Measurements from ENCODE around the gene NCOA7. TPM values are rescaled to one million over a fixed set of nuclear protein-coding genes. Genes with fewer than 3 reads are reported as not detected.

NCOA7 gene
- total and polyA plus RNA-seq, 9 of the 15 experiments (the other 6 are each of a cell fraction or from before 2014, with no cell fraction given), result 5.8 to 14.6 (median 9.3) TPM

DNA sequence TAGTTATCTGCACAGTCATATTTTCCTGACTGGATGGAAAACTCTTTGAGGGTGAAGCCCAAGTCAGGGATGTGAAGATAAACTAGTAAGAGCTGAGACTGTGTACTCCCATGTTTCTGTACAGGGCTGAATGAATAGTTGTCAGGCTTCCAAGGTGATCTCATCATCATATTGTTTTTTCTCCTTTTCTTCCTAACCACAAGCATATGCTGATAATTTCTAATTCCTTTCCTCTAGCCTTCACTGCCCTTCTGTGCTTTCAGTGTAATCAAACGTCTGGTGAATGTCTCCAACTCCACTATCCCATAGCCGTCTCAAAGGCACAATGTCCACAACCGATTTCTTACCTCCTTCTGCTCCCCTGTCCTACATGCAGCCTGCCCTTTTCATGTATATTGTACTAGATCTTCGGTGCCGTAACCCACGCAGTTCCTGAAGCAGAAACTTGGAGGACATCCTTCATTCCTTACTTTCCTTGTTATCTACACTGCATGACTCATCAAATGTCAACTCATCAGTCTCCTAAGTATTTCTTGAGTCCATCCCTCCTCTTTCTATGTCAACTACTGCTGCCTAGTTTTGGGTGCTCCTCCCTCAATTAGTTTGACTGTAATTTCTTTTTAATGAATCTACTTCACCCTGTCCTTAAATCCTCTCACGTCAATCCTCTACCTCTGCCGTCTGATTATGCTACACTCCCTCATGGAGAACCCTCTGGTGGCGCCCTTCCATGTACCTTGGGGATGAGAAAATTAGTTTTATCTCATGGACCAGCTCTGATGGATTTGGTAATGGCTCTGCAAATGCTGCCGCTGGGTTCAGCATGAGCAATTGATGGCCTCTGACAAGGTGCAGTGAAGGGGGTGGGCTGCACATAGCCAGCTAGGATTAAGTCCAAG lies 21.9 kb downstream of the NCOA7 start (continued):
- TF ChIP-seq ATF6 (CRISPR knock-in tag; IDR thresholded peaks at IDR 0.05), result no peak
- TF ChIP-seq RFX1 (IDR thresholded peaks at IDR 0.05), result no peak
- no peak for TF ChIP-seq KLF16 (IDR thresholded peaks at IDR 0.05)
- no peak for TF ChIP-seq PHF20 (IDR thresholded peaks at IDR 0.05; ENCODE audit: partially characterized antibody)
- 0 out of 2 replicates have a peak, but pooled peaks have one; percentile 10 for TF ChIP-seq PHB2 (IDR thresholded peaks at IDR 0.05; ENCODE audit: low read depth)
- TF ChIP-seq, protein P1, sequence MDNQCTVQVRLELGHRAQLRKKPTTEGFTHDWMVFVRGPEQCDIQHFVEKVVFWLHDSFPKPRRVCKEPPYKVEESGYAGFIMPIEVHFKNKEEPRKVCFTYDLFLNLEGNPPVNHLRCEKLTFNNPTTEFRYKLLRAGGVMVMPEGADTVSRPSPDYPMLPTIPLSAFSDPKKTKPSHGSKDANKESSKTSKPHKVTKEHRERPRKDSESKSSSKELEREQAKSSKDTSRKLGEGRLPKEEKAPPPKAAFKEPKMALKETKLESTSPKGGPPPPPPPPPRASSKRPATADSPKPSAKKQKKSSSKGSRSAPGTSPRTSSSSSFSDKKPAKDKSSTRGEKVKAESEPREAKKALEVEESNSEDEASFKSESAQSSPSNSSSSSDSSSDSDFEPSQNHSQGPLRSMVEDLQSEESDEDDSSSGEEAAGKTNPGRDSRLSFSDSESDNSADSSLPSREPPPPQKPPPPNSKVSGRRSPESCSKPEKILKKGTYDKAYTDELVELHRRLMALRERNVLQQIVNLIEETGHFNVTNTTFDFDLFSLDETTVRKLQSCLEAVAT (IDR thresholded peaks at IDR 0.05), result peak in 1 of 2 experiments; percentile 98; a peak in 3 of 4 replicates
- TF ChIP-seq, protein P2, sequence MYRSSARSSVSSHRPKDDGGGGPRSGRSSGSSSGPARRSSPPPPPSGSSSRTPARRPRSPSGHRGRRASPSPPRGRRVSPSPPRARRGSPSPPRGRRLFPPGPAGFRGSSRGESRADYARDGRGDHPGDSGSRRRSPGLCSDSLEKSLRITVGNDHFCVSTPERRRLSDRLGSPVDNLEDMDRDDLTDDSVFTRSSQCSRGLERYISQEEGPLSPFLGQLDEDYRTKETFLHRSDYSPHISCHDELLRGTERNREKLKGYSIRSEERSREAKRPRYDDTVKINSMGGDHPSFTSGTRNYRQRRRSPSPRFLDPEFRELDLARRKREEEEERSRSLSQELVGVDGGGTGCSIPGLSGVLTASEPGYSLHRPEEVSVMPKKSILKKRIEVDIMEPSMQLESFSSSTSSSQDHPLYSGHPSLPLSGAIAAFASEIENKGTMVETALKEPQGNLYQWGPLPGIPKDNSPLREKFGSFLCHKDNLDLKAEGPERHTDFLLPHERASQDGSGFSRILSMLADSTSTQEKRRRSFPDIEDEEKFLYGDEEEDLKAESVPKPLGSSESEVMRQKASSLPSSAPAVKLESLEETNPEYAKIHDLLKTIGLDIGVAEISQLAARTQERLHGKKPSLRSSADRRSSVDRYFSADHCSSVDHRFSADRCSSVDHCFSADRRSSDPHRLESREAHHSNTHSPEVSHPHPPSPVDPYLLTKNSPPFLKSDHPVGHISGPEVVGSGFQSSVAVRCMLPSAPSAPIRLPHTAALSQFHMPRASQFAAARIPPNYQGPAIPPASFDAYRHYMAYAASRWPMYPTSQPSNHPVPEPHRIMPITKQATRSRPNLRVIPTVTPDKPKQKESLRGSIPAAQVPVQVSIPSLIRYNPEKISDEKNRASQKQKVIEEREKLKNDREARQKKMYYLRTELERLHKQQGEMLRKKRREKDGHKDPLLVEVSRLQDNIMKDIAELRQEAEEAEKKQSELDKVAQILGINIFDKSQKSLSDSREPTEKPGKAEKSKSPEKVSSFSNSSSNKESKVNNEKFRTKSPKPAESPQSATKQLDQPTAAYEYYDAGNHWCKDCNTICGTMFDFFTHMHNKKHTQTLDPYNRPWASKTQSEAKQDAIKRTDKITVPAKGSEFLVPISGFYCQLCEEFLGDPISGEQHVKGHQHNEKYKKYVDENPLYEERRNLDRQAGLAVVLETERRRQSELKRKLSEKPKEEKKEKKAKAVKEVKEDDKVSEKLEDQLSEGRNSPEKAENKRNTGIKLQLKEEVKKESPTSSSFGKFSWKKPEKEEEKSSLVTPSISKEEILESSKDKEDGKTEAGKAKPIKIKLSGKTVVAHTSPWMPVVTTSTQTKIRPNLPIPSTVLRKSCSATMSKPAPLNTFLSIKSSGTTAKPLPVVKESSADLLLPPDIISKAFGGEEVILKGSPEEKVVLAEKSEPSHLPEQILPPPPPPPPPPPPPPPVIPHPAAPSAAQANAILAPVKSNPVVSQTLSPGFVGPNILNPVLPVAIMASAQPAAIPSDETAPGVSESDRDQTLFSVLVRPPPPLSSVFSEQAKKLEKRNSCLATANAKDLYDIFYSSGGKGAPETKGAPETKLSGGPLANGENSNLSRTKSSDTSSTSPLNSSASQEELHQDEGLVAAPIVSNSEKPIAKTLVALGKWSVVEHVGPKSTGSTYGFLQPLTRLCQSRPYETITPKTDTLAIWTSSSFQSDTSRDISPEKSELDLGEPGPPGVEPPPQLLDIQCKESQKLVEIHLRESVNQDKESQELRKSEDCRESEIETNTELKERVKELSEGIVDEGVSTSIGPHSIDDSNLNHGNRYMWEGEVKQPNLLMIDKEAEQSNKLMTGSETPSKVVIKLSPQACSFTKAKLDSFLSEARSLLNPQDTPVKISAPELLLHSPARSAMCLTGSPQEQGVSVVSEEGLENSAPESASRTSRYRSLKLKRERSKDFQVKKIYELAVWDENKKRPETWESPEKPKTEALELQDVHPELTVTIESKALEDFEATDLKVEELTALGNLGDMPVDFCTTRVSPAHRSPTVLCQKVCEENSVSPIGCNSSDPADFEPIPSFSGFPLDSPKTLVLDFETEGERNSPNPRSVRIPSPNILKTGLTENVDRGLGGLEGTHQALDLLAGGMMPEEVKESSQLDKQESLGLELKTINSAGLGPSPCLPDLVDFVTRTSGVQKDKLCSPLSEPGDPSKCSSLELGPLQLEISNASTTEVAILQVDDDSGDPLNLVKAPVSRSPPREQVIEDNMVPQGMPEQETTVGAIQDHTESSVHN (IDR thresholded peaks at IDR 0.05; ENCODE audit: borderline replicate concordance in 1 of 2, low read depth in 1 of 2), result peak in 1 of 2 experiments; percentile 48; a peak in 1 of 4 replicates
- TF ChIP-seq JUND (IDR thresholded peaks at IDR 0.05; ENCODE audit: borderline replicate concordance, low read depth, low read length), result peak; percentile 97
- peak; percentile 99 for TF ChIP-seq JUND (tag; IDR thresholded peaks at IDR 0.05; ENCODE audit: borderline replicate concordance, low read depth, low read length)
- no peak for TF ChIP-seq CEBPG (CRISPR knock-in tag; IDR thresholded peaks at IDR 0.05)
- no peak for TF ChIP-seq CEBPG (tag; conservative IDR thresholded peaks at IDR 0.05 in 1 of 2, IDR thresholded peaks at IDR 0.05 in 1 of 2)
- TF ChIP-seq SRSF7 (optimal IDR thresholded peaks at IDR 0.05; ENCODE audit: low read depth, low read length), result no peak
- TF ChIP-seq IFI16 (CRISPR knock-in tag; IDR thresholded peaks at IDR 0.05), result no peak
- TF ChIP-seq ILK (tag; IDR thresholded peaks at IDR 0.05; ENCODE audit: borderline replicate concordance, low read depth), result no peak
- no peak for TF ChIP-seq SNAPC5 (CRISPR knock-in tag; IDR thresholded peaks at IDR 0.05)
